HG03064 (cell line): Measurements from ENCODE around the gene SLC33A1.
"Not testable (repeated sequence)": the region's sequence is repeated elsewhere in the genome, so short reads cannot be mapped to it uniquely, and the experiment has no call there.

Experiments
- ATAC-seq: cut with Tn5 transposase; IDR thresholded peaks from one replicate; pipeline ENCODE4 v1.9.1; 2021; ENCODE audit warnings: low read depth; ENCODE audit not compliant: unreplicated experiment

Gene SLC33A1

GRCh38 chr3:155854141-155854940 lies at the start of gene SLC33A1:
Gene SLC33A1, minus strand, starts transcription at chr3:155854427. Its CDS starts 430 bp downstream, at chr3:155853997.
- peak; percentile 96 for ATAC-seq

DNA sequence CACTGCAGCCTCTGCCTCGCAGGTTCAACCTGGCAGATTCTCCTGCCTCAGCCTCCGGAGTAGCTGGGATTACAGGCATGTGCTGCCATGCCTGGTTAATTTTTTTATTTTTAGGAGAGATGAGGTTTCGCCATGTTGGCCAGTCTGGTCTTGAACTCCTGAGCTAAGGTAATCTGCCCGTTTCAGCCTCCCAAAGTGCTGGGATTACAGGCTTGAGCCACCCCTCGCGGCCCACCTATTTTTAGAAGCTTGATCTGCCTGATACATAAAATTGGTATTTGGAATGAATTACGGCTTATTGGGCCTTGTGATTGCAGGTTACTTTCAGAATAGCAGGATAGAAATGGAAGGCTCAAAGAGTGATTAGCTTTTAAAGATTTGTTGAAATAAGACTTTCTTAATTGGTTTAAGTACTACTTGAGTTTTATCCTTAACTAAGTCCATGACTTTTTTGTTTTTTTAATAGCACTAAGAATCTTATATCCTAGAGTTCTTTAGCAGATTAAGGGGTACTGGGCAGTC lies 41.2 kb upstream of the SLC33A1 start:
- ATAC-seq: no peak

GRCh38 chr3:155891321-155891720 lies 37.1 kb upstream of the SLC33A1 start:
- ATAC-seq: no peak

DNA sequence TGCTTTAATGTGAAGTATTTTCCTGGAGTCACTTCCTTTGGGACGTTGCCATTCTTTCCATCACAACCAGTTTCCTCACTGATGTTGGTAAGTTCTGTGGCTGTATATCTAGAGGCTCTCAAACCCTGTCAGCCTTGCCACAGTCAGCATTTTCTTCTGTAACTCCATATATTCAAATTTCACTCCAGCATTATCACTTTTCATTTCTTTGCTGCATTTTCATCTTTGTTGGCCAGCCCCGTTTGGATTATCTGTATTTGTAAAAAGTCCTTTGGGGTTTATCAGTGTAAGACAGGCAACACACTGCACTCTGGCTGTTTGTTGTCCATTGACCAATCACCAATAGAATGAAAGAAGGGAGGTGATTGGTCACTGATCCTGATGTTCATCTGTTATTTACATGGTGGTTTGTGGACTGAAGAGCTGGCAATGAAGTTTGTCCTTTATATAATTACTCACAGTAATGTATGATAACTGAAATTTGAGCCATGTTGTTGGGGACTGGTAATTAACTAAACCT lies 36.5 kb upstream of the SLC33A1 start:
- no peak for ATAC-seq

DNA sequence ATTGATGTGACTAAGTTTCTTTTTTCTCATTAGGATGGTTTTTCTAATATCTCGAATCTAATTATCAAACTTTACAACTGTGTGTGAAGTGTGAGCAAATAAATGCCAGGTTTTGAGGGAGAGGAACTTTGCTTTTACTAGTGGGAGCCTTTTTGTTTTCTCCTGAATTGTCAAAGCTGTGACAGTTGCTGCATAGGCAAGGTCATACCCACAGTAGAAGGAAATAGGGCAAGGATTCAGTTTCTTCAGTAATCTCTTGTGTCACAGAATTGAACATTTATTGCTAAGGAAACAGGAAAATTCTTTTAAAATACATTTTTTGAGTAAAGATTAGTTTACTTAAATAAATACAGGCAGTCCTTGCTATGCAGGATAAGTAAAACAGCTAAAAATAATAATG lies 35.7 kb upstream of the SLC33A1 start:
- ATAC-seq: no peak

GRCh38 chr3:155889212-155889611 lies 35.0 kb upstream of the SLC33A1 start:
- no peak for ATAC-seq

DNA sequence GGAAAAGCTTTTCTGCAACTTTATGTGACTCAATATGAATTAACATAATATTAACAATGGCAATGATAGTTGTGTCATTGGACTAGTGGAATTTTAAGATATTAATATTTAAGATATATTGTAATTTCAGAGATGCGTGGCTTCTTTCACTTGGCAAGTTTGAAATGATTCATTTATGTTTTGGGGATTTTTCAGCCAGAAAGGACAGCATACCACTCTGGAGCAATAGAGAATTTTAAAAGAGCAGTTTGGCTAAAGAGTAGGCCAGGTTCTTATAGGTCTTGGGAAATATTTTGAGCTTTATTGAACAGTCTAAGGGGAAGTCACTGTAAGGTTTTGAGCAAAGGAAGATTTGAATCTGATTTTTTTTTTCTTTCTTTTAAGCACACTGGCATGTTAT lies 32.7 kb upstream of the SLC33A1 start:
- ATAC-seq: no peak

GRCh38 chr3:155886348-155886747 lies 32.1 kb upstream of the SLC33A1 start:
- ATAC-seq: not testable (repeated sequence)

GRCh38 chr3:155885292-155885691 lies 31.1 kb upstream of the SLC33A1 start:
- no peak for ATAC-seq

DNA sequence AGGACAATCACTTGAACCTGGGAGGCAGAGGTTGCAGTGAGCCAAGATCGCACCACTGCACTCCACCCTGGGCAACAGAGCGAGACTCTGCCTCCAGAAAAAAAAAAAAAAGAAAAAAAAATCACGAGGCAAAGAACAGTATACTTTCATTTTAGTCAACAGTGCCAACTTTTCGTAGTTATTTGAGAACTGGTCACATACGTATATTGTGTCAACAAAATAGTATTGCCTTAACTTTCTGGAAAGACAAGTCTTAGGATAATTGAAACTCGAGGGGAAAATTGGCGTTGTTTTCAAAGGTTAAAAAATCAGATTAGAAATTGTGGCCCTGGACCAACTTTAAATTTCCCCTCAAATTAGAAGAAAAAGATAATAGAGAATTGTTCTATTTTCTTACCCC lies 30.1 kb upstream of the SLC33A1 start:
- ATAC-seq: no peak

GRCh38 chr3:155880286-155880685 lies 26.1 kb upstream of the SLC33A1 start:
- peak; percentile 47 for ATAC-seq

- ATAC-seq: no peak
Measured at GRCh38 chr3:155876503-155876902, 22.3 kb upstream of the SLC33A1 start.

- ATAC-seq: no peak
Measured at GRCh38 chr3:155876037-155876436, 21.8 kb upstream of the SLC33A1 start.

DNA sequence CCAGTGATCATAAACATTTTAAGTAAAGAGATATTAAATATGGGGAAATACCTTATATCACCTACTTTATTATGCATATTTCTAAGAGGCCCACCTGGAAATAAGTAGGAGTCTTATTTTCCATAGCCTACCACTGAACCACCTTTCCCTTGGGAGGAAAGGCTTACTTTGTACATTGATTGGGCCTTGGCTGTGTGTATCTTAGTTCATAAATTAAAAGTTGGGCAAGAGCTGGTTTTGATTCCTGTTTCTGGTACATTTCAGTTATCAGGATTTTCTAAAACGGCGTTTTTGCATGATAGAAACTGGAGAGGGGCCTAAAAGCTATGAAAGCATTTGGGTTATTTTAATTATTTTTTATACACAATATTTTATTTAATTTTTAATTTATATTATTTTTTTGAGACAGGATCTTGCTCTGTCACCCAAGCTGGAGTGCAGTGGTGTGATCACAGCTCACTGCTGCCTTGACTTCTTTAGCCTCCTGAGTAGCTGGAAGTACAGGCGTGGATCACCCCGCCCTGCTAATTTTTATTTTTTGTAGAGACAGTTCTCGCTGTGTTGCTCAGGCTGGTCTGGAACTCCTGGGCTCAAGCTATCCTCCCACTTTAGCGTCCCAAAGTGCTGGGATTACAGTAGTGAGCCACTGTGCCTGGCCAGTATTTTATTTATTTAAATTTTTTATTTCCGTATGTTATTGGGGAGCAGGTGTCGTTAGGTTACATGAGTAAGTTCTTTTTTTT lies 18.8 kb upstream of the SLC33A1 start:
- ATAC-seq: no peak

DNA sequence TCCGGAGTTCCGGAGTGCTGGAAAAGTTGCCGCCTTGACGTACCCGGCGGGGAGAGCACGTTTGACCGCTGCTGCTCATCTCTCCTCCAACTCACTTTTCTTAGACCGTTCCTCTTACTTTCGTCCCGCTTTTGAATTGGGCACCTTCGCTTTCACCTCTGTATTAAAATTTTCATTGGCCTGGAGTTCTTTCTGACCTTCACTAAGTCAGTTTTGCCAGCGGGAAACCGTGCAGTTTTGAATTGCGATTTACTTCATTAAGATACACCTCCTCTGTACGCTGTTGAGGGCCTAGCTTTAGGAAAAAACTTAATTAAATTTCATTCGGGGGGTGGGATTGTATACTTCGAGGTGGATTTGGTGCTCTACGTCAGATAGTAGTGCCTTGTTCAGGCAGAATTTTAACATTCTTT lies 17.5 kb upstream of the SLC33A1 start:
- no peak for ATAC-seq

GRCh38 chr3:155870945-155871745 lies 16.9 kb upstream of the SLC33A1 start:
- peak; percentile 34 for ATAC-seq

GRCh38 chr3:155870133-155870944 lies 16.1 kb upstream of the SLC33A1 start, which contains the start of gene GMPS:
Gene GMPS, plus strand, starts transcription at chr3:155870650. Its CDS starts 221 bp downstream, at chr3:155870871.
- peak; percentile 89 for ATAC-seq

DNA sequence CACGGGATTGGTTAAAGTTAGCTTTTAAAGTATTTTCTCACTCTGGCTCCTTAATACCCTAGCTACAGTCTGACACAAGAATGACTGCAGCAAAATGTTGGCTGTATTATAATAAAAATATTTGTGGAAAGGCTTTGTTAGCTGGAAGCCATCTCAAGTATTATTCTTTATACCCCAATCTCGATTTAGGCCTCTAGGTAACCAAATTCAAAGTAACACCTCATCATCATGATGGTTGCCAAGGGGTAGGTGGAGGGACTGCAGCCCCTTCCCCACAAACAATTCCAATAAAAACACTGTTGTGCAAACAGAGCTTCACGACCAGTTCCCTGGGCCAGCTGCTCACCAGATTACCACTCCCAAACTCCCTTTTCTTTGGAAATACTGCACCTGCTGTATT lies 15.5 kb upstream of the SLC33A1 start:
- ATAC-seq: no peak

DNA sequence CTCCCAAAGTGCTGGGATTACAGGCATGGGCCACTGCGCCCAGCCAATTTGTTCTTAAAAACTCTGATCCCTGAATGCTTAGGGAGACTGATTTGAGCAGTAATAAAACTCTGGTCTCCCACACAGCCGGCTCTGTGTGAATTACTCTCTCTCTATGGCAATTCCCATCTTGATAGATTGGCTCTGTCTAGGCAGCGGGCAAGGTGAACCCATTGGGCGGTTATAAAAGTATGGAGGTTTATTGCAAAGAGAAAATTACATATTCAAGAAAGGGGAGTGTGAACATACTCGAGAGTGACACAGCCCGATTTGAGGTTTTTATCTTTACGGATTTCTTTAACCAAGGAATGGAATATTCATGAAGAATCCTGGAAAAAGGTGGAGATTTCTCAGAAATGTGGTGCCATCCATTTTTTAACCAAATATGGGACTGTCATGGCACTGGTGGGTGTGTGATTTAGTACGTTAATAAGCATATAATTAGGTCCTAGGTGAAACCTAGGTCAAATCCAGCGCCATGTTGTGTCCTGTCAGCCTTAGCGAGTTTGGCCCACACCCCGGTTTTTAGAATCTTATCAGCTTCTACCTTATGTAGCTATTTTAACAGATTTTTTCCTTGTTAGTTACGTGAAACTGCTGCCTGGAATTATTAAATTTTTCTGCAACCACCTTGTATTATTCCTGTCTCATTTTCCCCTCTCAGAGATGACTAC lies 9.0 kb upstream of the SLC33A1 start:
- ATAC-seq: no peak
